ENCODE results near the gene PRELID2.

The PRELID2 gene

GRCh38 chr5:145797336-145797735 lies 37.8 kb downstream of the PRELID2 start:
- DNase-seq (ENCODE audit: low spot score), result no peak

- DNase-seq (ENCODE audit: low spot score), result no peak
Measured at GRCh38 chr5:145796318-145796717, 38.8 kb downstream of the PRELID2 start.

- DNase-seq (ENCODE audit: low spot score), result no peak
Measured at GRCh38 chr5:145793574-145793973, 41.6 kb downstream of the PRELID2 start.

GRCh38 chr5:145792840-145793239 lies 42.3 kb downstream of the PRELID2 start:
- no peak for DNase-seq (ENCODE audit: low spot score)

- DNase-seq (ENCODE audit: low spot score), result no peak
Measured at GRCh38 chr5:145791866-145792265, 43.3 kb downstream of the PRELID2 start.

GRCh38 chr5:145787996-145788395 lies 47.1 kb downstream of the PRELID2 start:
- DNase-seq (ENCODE audit: low spot score), result no peak

- no peak for DNase-seq (ENCODE audit: low spot score)
Measured at GRCh38 chr5:145787507-145787906, 47.6 kb downstream of the PRELID2 start.

GRCh38 chr5:145787001-145787400 lies 48.1 kb downstream of the PRELID2 start:
- no peak for DNase-seq (ENCODE audit: low spot score)

GRCh38 chr5:145780982-145781381 lies 54.2 kb downstream of the PRELID2 start:
- no peak for DNase-seq (ENCODE audit: low spot score)

- no peak for DNase-seq (ENCODE audit: low spot score)
Measured at GRCh38 chr5:145778144-145778900, 56.8 kb downstream of the PRELID2 start.

- no peak for DNase-seq (ENCODE audit: low spot score)
Measured at GRCh38 chr5:145777445-145778063, 57.6 kb downstream of the PRELID2 start.

GRCh38 chr5:145776886-145777285 lies 58.3 kb downstream of the PRELID2 start:
- DNase-seq (ENCODE audit: low spot score), result no peak

GRCh38 chr5:145775893-145776444 lies 59.2 kb downstream of the PRELID2 start:
- DNase-seq (ENCODE audit: low spot score), result no peak

GRCh38 chr5:145775411-145775810 lies 59.7 kb downstream of the PRELID2 start:
- DNase-seq (ENCODE audit: low spot score), result no peak

GRCh38 chr5:145774442-145774841 lies 60.7 kb downstream of the PRELID2 start:
- DNase-seq (ENCODE audit: low spot score), result no peak

- no peak for DNase-seq (ENCODE audit: low spot score)
Measured at GRCh38 chr5:145772466-145772865, 62.7 kb downstream of the PRELID2 start.

GRCh38 chr5:145768863-145769262 lies 66.3 kb downstream of the PRELID2 start:
- no peak for DNase-seq (ENCODE audit: low spot score)

GRCh38 chr5:145764325-145764724 lies 70.8 kb downstream of the PRELID2 start:
- DNase-seq (ENCODE audit: low spot score), result no peak

- no peak for DNase-seq (ENCODE audit: low spot score)
Measured at GRCh38 chr5:145762833-145763232, 72.3 kb downstream of the PRELID2 start.

- DNase-seq (ENCODE audit: low spot score), result no peak
Measured at GRCh38 chr5:145761254-145761653, 73.9 kb downstream of the PRELID2 start.

- DNase-seq (ENCODE audit: low spot score), result no peak
Measured at GRCh38 chr5:145760660-145761059, 74.5 kb downstream of the PRELID2 start.

GRCh38 chr5:145752947-145753346 lies 82.2 kb downstream of the PRELID2 start:
- no peak for DNase-seq (ENCODE audit: low spot score)

- no peak for DNase-seq (ENCODE audit: low spot score)
Measured at GRCh38 chr5:145752534-145752933, 82.6 kb downstream of the PRELID2 start.
